AG20443 (cell line): ENCODE measurements around the gene FRMD5.

ENCODE experiments used
- DNase-seq: peaks from one replicate; pipeline ENCODE4 v3.0.0; 2012; ENCODE audit warnings: low spot score, mixed read lengths

The FRMD5 gene

DNA sequence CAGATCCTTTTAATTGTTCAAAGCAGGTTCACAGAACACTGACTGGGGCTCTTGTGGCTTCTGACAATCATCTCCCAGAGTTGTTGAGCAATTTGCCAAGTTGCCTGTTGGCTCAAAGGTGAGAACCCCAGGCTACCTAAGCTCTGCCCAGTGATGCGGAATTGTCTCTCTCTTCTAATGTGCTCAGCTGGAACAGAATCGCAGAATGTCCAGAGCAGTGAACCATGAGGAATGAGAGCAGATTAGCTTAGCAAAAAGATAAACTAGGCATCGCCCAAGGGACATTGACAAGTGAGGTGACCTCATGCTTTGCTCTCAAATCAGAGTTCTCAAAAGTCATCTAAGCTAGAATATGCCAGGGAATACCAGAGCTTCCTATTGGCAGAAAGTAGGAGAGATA, 220.2 kb downstream of the FRMD5 start:
- no peak for DNase-seq

DNA sequence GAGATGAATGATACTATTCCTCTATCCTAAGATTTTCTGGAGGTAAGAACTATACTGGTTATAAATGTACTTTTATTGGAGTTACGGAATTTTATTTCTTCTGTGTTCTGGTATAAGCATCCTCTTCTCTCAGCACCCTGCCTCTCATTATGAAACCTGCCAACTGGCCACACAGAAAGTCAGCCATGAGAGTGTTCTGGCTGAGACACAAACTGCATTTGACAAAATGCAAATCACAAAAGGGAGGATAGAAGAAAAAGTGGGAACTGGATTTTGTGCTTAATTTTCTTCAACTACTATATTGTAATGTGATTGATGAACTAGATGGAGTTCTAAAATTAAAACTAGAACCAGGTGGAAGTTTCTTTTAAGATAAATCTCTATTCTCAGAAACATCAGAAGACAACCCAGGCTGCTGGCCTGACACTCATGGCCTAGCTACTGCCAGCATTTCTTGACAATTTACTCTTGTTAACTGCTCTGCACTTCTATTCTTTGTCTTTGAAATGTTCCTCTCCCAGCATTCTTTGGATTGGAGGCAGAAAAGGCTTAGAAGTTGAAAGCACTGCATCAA, 225.2 kb downstream of the FRMD5 start:
- no peak for DNase-seq

DNA sequence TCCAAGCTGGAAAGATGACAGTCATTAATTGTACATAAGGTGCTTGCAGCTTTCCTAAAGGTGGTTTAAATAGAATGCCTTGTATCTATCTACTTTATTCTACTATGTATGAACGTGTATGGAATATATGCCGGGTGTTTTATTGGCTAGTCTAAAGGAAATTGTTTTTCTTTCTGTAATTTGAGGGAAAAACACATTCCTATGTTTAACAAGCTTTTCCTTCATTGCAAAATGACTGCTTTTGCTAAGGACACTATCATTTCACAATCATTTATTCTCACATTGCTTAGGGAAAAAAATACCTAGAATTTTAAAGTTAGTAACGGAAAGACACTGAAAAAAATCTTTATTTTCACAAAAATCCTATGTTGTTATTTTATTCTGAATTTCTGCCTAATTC, 226.5 kb downstream of the FRMD5 start:
- no peak for DNase-seq

DNA sequence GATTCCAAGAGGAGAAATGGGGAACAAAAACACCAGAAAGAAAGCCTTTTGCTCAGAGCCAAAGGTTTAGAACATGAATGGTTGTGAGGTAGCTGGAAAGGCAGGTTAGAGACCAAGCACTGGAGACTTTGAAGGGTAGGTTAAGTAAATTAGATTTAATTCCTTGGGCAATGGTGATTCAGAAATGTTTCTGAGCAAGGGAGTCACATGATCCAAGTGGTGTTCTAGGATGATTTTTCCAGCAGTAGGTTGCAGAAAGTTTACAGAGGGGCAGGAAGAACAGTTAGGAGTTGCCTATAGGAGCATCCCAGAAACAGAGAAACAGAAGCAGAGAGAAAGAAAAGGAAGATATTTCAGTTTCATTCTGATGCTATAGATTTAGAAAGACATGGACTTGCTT, 228.4 kb downstream of the FRMD5 start:
- DNase-seq = peak; percentile 16

DNA sequence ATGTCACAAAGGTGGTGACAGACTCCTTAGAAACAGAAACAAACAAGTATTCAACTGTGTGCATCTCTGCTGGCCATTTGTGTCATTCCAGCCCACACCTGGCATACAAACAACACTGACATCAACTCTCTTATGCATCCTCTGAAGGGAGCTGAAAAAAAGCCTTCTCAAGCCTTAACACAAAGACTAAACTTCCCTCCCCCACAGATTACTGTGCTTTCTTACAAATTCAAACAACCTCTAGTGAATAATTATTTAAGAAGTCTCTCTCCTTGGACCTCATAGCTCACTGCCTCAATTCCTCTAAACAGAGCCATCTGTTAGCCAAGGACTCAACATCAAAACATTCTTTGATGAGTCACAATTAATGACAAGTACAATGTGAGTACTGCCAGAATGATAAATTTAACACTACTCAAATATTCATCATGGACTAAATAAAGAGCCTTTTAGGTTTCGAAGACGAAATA, 236.2 kb downstream of the FRMD5 start:
- DNase-seq = peak; percentile 65

DNA sequence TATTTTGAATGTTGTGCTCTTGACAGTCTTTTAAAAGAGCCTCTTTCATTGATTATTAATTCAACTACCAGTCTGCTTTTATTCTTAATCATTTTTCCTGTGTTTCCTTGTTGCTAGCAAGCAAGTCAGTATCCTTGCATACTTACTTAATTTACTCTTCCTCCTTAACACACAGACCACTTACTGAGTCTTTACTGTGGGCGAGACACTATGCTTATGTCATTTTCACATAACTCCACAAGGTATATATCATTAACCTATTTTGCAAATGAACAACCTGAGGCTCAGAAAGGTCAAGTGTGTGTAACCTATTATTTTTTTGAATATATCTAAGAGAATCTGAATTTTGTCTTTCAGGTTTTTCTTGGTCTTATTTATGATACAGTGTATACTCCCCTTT, 237.3 kb downstream of the FRMD5 start:
- DNase-seq = no peak

DNA sequence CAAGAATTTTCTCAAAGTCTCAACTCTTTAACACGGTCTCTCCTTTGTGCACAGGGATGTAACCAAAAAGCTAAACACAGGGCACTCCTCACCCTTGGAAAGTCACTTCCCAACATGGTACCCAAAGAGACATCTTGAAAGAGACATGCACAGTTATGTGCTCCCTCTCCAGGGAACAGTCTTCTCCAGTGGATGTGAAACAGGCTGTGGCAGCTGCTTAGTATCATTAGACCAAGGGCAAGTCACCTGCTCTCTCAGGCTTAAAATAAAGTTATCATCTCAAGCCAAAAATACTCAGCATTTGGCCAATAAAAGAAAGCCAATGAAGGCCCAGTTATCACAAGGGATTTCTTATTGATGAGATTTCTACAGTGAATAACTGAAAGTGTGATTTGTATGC, 239.9 kb downstream of the FRMD5 start:
- DNase-seq = no peak

DNA sequence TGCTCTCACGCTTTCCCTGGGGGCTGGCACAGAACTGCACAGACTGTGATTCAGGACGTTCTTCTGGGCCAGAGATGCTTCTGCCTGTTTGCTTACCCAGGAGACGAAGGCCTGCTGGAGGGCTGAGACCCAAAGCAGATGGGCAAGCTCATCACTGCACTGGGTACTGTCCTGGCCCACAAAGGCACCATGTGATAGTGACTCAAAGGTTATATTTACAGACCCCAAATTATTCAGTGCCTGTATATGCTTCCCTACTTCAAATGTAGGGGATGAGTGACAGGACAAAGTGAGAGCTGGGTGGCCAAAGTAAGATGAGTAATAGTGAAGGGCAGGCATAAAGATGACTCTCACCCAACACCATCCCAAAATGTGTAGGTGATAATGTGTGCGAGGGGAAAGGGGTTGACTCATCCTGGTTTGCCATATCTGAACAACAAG, 240.9 kb downstream of the FRMD5 start:
- DNase-seq = peak; percentile 33

DNA sequence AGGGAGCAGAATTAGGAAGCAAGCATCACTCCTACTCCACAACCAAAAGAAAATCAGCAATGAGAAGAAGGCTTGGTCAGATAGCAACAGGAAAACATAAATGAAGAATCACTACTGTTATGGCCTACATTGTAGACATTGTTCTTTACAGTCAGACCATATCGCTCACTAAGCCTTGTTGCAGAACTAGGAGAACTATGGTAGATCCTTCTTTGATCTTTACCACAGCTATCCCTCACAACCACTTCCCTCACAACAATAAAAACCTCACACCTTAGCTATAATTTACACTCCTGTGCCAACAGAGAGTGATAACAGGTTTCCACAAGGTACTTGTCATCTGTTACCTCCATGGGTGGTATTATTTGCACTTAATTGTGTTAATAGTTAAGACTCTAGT, 241.7 kb downstream of the FRMD5 start:
- DNase-seq = no peak

DNA sequence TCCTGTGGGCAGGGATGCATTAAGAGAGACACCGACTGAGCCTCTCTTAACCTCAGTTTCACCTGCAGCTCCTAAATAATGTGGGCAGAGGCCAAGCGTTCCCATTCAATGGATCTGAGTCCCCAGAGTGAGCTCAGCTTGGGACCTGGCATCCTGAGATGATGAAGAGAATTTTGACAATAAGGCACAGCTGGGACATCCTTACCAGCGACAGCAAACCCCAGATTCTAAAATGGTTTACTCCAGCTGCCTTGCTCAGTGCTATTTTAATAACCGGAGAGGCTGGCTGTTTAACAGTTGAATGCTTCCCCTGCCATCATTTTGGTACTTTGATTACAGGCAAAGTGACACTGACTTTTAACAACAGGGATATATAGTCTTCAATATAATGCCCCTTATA, 244.5 kb downstream of the FRMD5 start:
- no peak for DNase-seq

DNA sequence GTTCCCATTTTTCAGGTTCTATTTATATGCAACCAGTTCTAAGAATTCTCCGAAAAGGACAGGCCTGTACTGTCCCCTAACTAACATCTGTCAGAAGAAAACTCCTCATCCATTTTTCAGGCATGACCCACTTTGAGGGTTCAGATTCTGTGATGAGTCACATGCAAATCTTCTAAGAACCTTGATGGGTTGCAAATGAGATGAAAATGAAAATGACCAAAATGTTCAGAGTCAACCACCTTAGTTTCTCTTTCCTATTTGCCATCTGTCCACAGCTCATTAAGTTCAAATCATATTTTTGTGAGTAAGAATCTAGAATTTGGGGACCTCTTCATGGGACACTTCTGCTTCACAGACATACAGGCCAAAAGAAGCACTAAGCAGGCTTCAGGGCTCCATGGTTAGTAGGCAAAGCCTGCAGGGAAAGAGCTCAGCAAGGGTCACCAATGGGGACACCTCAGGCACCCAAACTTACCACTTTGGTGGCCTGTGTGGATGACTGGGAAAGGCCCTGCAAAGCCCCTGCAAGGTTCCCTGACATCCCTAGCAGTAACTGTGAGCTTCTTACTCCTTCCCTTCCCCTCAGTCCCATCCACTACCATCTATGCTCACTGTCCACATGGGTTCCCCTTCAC, 246.3 kb downstream of the FRMD5 start:
- DNase-seq = no peak

DNA sequence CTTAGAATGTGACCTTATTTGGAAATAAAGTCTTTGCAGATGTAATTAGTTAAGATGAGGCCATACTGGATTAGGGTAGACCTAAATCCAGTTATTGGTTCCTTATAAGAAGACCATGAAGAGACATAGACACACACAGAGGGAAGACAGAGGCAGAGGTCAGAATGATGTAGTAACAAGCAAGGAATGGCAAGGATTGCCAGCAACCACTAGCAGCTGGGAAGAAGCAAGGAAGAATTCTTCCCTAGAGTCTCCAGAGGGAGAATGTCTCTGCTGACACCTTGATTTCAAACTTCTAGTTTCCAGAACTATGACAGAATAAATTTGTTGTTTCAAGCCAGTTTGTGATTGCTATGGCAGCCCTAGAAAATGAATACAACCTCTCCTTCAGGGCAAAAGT, 251.6 kb downstream of the FRMD5 start:
- DNase-seq = peak; percentile 52

DNA sequence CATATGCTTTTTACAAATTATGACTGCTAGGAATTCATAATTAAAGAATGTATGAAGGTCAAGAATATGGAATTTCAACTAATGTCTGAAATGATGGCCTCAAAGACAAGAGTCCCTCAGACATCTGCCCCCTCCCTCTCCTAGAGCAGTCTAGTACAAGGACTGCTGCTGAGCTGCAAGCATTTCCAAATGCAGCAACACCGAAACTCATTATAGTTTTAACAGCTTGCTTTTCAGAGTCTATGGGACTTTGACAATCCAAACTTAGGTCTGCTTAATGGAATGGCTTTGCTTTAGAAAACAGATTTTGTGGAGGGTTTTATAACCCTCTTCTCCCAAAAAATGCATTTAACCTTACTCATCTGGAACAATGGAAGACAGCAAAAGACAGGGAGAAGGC, 252.9 kb downstream of the FRMD5 start:
- DNase-seq = no peak

DNA sequence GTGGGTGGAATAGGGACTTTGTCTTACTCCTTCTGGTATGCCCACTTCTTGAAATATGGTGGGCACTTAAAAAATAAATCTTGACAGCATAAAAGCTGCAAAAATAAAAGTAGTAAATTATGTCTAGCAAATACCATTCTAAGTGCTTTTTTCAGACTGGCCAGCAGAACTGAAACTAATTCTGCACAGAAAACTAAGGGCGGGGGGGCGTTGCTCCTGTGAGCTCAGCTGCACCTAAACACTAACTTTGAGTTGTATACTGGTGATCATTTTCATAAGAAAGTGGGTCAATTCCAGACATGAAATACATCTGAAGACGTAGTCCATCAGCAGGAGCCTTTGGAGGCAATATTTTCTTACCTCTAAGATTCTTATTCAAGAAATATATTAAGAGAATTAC, 253.5 kb downstream of the FRMD5 start:
- DNase-seq = no peak

DNA sequence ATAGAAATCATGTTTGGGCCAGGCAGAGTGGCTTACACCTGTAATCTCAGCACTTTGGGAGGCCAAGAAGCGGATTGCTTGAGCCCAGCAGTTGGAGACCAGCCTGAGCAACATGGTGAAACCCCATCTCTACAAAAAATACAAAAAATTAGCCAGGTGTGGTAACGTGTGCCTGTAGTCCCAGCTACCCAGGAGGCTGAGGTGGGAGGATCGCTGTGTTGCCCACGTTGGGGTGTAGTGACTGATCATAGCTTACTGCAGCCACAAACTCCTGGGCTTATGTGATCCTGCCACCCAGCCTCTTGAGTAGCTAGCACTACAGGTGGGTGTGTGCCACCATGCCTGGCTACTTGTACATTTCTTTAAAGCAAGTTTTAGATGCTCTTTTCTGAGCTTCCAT, 254.0 kb downstream of the FRMD5 start:
- DNase-seq = no peak

DNA sequence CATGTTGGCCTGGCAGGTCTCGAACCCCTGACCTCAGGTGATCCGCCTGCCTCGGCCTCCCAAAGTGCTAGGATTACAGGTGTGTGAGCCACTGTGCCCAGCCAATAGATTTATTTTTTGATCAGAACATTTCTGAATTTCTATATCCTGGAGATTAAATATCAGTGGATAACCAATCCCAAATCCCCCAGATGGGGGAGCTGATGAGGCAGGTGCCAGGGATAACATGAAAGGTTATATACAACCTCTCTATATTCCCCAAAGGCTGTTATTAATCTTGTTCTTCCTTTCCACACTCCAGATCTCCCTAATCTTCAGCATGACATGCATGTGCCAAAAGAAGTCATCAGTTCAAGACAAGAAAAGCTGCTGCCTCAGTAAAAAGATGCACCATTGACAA, 256.0 kb downstream of the FRMD5 start:
- peak; percentile 38 for DNase-seq

DNA sequence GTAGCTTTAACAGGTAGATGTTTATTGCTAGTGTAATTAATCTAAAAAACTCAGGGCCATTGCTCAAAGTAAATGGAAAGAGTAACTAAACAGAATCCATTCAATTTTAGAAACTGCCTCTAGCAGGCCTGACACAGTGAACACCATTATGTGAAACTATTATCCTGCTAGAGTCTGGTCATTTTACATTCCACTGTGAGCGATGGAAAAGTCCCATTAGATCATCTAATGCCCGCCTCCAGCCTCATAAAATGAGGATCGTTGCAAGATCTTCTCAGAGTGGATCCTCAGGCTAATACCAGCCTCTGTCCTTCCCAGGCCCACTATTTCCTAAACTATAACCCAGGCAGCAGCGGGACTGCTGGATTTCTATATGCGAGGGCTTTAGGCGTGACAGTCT, 260.6 kb downstream of the FRMD5 start:
- peak; percentile 41 for DNase-seq

DNA sequence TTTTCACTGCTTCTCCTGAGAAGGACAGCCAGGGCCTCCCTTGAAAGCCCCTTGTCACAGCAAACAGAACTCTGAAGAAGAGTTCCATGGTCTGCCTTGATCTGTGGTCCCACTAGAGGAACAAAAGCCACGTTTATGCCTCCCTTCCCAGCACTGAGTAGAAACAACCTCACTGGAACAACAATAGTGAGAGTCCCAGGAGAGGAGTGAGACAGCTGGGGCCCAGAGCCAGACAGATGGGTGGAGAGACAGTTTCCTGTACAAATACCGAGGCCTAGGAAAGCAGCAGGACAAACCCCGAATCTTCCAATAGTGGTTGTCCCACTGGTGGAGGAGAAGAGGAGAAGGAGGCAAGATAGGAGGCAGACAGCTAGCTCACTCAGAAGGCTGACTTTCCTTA, 262.2 kb downstream of the FRMD5 start:
- DNase-seq = peak; percentile 49

DNA sequence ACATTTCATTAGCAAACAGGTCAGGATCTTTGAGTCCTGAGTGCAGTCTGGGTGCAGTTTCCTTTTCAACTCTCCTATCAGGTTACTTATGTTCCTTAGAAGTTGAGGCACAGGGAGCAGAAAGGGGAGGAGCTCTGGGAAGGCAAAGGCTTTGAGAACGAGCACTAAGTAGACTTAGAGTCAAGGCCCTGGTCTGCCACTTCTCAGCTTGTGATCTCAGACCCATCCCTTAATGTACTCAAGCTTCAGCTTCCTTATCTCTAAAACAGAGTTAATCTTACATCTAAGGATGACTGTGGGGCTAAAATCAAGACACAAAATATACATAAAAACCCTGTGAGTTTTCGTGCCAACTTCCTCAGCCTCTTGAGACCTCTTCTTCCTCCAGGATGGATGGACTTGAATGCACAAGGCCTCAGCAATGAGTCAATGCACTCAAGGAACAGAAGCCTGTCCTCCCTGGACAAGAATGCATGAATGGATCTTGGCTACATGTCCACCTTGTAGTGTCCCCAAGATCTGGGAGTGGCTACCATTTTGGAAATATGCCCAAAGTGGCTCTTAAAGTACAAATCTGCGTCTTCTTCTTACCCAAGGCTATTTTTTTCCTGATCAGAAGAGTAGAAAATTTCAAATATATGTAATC, 263.2 kb downstream of the FRMD5 start:
- DNase-seq = no peak

DNA sequence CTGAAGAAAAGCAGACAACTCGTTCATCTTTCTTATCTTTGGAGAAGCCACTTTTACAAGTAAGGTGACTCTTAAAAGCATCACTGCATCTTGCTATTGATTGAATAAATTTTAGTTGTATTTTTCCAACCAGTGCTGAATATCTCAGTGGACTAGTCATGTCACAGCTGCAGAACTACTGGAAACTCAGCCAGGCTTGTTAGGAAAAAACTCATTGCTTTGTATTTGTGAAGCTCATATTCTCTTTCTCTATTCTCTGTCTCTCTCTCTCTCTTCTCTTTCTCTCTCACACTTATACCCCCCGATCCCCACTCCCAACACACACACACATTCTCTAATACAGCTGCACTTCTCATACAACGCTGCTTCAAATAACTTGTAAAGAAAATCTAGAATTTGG, 264.0 kb downstream of the FRMD5 start:
- DNase-seq = no peak

DNA sequence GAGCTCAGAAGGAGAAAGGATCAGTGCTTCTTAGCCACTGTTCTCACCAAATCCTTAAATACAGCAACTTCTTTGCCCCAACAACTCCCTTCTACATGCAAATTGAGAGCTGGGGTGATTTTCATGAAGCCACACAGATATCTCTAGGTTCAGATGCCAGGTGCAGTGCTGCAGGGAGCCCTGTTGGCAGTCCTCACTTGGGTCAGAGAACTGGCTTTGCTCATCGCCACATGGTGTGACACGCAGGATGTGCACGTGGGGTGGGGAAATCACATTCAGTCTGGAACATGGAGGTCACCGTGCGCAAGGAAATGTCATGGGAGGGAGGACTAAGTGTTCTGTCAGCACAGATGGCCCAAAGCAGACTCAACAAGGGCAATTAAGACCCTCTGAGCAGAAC, 264.5 kb downstream of the FRMD5 start:
- no peak for DNase-seq

DNA sequence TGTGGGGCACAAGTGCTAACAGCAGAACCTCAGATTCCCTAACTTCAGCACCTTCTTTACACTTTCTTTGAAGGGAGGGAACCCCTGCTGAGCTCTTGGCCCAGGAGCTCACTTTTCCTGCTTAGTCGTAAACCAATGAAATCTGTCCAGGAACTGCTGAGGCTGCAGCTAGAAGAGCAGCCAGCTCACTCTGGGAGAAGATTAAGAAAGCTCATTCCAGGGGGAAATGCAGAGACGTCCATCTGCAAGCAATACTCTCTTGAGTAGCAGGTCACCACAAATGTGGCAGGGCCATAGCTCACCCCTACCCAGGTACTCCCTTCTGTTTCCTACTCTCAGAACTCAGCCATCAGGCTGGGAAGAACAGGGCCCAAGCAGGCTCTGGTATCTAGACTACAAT, 265.0 kb downstream of the FRMD5 start:
- DNase-seq = peak; percentile 50

DNA sequence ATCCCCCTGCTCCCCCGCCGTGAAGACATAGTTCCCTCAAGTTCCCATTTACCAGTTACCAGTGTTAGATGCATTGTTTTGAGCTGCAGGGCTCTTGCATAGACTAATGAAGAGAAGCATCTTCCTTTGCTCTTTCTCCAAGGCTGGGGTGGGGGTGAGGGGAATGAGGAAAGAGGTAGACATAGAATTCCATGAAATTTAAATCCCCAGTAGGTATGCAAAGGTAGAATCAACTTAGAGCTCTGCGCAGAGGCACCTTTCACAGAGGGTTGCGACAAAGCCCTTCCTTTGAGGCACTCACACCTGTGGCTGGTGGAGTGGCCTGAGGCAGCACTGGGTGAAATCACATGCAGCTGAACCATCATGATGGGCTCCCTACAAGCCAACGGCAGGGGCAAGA, 266.9 kb downstream of the FRMD5 start:
- no peak for DNase-seq

DNA sequence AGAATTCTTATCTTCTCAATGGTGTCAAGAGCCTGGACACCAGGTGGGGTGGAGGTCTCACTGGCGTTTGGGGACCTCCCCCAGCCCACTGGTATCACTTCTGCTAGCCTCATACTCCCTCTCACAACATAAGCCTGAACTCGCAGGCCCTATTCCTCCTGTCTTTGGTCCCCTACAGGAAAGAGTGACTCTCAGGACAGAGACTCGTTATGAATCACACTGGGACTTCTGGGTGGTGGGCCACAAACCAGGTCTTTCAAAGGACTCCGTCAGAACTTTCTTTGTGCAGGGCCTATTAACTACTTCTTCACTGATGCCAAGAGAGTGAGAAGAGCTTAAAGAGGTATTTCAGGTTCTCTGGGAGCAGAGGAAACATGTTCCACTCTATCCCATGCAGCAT, 267.9 kb downstream of the FRMD5 start:
- DNase-seq = no peak
